ENCODE results near the gene SLC23A2.
"Not testable (repeated sequence)": the region's sequence is repeated elsewhere in the genome, so short reads cannot be mapped to it uniquely, and the experiment has no call there.

SLC23A2 gene

DNA sequence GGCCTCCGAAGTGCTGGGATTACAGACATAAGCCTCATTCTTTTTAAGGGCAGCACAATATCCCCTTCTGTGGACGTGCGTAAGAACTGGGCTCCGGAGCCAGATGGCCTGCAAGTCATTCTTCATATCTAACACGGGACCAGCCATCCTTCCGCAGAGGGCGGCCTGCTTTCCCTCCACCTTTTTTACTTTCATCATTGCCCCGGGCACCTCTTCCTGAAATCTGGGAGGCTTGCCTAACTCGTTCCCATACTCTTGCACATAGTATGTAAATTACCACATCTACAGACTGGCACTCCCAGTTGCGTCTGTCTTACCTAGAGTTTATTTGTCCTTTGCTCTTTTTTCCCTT lies 29.9 kb upstream of the SLC23A2 start:
- H3K36me3 ChIP-seq, result no peaks in the 10 kb centered on the region
- H3K9me3 ChIP-seq, result no peaks in the 10 kb centered on the region
- DNase-seq, result no peak
- intact Hi-C loops (cut with DNase I; ENCODE audit: low total_unique reads), result no loop called here
- TF ChIP-seq CTCF (IDR thresholded peaks at IDR 0.05), result no peak
- H3K27me3 ChIP-seq, result no peaks in the 10 kb centered on the region
- no peaks in the 10 kb centered on the region for H3K4me1 ChIP-seq
- no peak overlapping the region for H3K27ac ChIP-seq
- no peak overlapping the region for H3K4me3 ChIP-seq

- Histone ChIP-seq H3K4me1 (no peaks in the 10 kb centered on the region), H3K27me3 (no peaks in the 10 kb centered on the region), H3K36me3 (no peaks in the 10 kb centered on the region), H3K9me3 (no peaks in the 10 kb centered on the region), H3K4me3 (no peak overlapping the region), H3K27ac (no peak overlapping the region)
- TF ChIP-seq CTCF (IDR thresholded peaks at IDR 0.05), result no peak
- DNase-seq, result peak in 1 of 2 donors; percentile 25
- intact Hi-C loops (cut with DNase I; ENCODE audit: low total_unique reads), result no loop called here
These were observed 29.3 kb upstream of the SLC23A2 start for GRCh38 chr20:5030348-5031205.

DNA sequence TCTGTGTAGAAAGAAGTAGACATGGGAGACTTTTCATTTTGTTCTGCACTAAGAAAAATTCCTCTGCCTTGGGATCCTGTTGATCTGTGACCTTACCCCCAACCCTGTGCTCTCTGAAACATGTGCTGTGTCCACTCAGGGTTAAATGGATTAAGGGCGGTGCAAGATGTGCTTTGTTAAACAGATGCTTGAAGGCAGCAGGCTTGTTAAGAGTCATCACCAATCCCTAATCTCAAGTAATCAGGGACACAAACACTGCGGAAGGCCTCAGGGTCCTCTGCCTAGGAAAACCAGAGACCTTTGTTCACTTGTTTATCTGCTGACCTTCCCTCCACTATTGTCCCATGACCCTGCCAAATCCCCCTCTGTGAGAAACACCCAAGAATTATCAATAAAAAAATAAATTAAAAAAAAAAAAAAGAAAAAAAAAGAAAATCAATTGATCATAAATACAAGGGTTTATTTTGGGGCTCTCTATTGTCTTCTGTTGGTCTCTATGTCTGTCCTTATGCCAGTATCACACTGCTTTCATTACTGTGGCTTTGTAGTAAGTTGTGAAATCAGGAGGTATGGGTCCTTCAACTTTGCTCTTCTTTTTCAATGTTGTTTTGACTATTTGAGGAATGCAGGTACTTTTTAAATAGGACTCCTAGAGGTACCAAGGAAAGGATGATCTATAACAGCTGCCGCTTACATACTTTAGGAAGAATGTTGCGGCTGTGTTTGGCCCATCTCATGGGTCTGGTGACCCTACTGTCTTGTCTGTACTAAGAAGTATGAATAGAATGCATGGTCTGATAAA lies 27.1 kb upstream of the SLC23A2 start:
- H3K4me3 ChIP-seq; H3K9me3 ChIP-seq; H3K27me3 ChIP-seq; H3K36me3 ChIP-seq; DNase-seq; intact Hi-C loops (cut with DNase I; ENCODE audit: low total_unique reads); H3K4me1 ChIP-seq; H3K27ac ChIP-seq: not testable (repeated sequence)

GRCh38 chr20:5024982-5025381 lies 23.7 kb upstream of the SLC23A2 start:
- TF ChIP-seq CTCF (IDR thresholded peaks at IDR 0.05), result no peak

GRCh38 chr20:5024103-5024502 lies 22.8 kb upstream of the SLC23A2 start:
- intact Hi-C loops (cut with DNase I; ENCODE audit: low total_unique reads), result no loop called here
- no peak for TF ChIP-seq CTCF (IDR thresholded peaks at IDR 0.05)
- no peaks in the 10 kb centered on the region for H3K9me3 ChIP-seq
- H3K36me3 ChIP-seq, result no peaks in the 10 kb centered on the region
- H3K4me1 ChIP-seq, result peaks cover 0 to 6% (median 0%) of the 10 kb centered on the region in 4 donors
- no peak overlapping the region for H3K27ac ChIP-seq
- H3K27me3 ChIP-seq, result no peaks in the 10 kb centered on the region
- DNase-seq, result no peak
- no peak overlapping the region for H3K4me3 ChIP-seq

More at GRCh38 chr20:5024982-5025381, 23.7 kb upstream of the SLC23A2 start:
- no peaks in the 10 kb centered on the region for H3K9me3 ChIP-seq
- H3K27ac ChIP-seq, result no peak overlapping the region
- H3K4me1 ChIP-seq, result peaks cover 0 to 6% (median 0%) of the 10 kb centered on the region in 4 donors
- no peak overlapping the region for H3K4me3 ChIP-seq
- no peaks in the 10 kb centered on the region for H3K27me3 ChIP-seq
- no peak for DNase-seq
- no peaks in the 10 kb centered on the region for H3K36me3 ChIP-seq
- intact Hi-C loops (cut with DNase I; ENCODE audit: low total_unique reads), result no loop called here

DNA sequence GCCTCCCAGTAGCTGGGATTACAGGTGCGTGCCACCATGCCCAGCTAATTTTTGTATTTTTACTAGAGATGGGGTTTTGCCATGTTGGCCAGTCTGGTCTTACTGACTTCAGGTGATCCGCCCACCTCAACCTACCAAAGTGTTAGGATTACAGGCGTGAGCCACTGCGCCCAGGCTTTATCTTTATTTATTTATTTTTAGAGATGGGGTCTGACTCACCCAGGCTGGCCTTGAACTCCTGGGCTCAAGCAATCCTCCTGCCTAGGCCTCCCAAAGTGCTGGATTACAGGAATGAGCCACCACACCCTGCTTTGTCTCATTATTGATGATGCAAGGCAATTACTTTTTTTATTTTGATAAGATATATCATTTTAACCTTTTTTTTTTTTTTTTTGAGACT lies 21.9 kb upstream of the SLC23A2 start:
- DNase-seq; intact Hi-C loops (cut with DNase I; ENCODE audit: low total_unique reads); H3K4me3 ChIP-seq; H3K4me1 ChIP-seq; H3K27ac ChIP-seq; H3K36me3 ChIP-seq; H3K9me3 ChIP-seq; H3K27me3 ChIP-seq: not testable (repeated sequence)

All from tibial artery (tissue), 4 donors.